ENCODE measurements around the gene PPM1M. TPM values are rescaled to one million over a fixed set of nuclear protein-coding genes. Genes with fewer than 3 reads are reported as not detected.

PPM1M gene
- total RNA-seq, 2 experiments from 2014 or later: 94.3 to 100 TPM

- Mint-ChIP-seq H3K9me3 (no peaks in the 10 kb centered on the region), H3K4me1 (ENCODE audit: low read depth) (peaks cover 51% of the 10 kb centered on the region), H3K27me3 (no peaks in the 10 kb centered on the region), H3K4me3 (no peak overlapping the region), H3K36me3 (ENCODE audit: low read depth) (peaks cover 73% of the 10 kb centered on the region), H3K27ac (no peak overlapping the region)
- ATAC-seq: no peak
- CTCF ChIA-PET: interaction anchor here (1.2 to 6.6 kb wide), 2 partner anchors 15 to 135 kb away, joined by 3 to 71 read pairs; no protein-coding TSS in a partner anchor
- TF ChIP-seq CTCF (IDR thresholded peaks at IDR 0.05): no peak
- intact Hi-C loops (cut with micrococcal nuclease): no loop called here
- DNase-seq: no peak
- POLR2A ChIA-PET: interaction anchor here (2.2 kb wide), 1 partner anchor 13 kb away, joined by 12 read pairs; no protein-coding TSS in a partner anchor
These were observed 41.9 kb upstream of the PPM1M start for GRCh38 chr3:52203701-52204100.

GRCh38 chr3:52204337-52205073, 41.1 kb upstream of the PPM1M start:
- peak overlapping the region; percentile 30 for H3K27ac Mint-ChIP-seq
- ChIA-PET CTCF (interaction anchor here (0.9 to 6.6 kb wide), 5 partner anchors 15 to 135 kb away, joined by 3 to 71 read pairs (median 5); no protein-coding TSS in a partner anchor), POLR2A (interaction anchor here (1.3 to 2.2 kb wide), 3 partner anchors 13 to 18 kb away, joined by 3 to 12 read pairs (median 10); no protein-coding TSS in a partner anchor)
- H3K36me3 Mint-ChIP-seq (ENCODE audit: low read depth): peaks cover 70% of the 10 kb centered on the region
- no peak overlapping the region for H3K4me3 Mint-ChIP-seq
- no peak for TF ChIP-seq CTCF (IDR thresholded peaks at IDR 0.05)
- peak; percentile 69 for DNase-seq
- intact Hi-C loops (cut with micrococcal nuclease): no loop called here
- peak; percentile 75 for ATAC-seq
- H3K9me3 Mint-ChIP-seq: no peaks in the 10 kb centered on the region
- no peaks in the 10 kb centered on the region for H3K27me3 Mint-ChIP-seq
- H3K4me1 Mint-ChIP-seq (ENCODE audit: low read depth): peaks cover 43% of the 10 kb centered on the region

DNA sequence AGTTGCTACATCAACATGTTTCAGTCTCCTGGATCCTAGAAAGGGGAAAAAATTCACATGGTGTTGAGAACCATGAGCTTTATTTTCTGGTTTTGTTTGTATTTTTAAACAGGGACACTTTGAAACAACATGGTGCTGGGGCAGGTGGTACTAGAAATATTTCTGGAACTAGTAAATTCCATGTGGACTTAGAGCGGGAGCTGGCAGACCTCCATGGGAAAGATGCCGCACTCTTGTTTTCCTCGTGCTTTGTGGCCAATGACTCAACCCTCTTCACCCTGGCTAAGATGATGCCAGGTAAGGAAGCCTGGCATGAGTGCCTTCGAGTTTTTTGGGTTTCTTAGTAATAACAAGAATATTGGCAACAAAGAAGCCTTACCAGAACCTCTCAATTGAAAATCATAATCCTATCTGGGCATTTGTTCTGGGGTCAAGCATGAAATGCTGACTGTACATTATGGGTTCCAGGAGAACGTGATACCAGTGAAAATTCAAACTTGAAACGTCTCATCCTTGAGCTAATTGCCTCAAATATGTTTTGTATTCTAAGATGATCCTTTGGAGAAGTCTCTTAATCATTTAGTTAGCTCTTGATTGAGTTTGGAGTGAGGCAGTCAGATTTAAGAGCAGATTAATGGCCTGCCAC, 39.7 kb upstream of the PPM1M start:
- Mint-ChIP-seq H3K27me3 (no peaks in the 10 kb centered on the region), H3K4me3 (no peak overlapping the region), H3K4me1 (ENCODE audit: low read depth) (peaks cover 37% of the 10 kb centered on the region), H3K36me3 (ENCODE audit: low read depth) (peaks cover 70% of the 10 kb centered on the region), H3K9me3 (no peaks in the 10 kb centered on the region), H3K27ac (peak overlapping the region; percentile 26)
- no peak for TF ChIP-seq CTCF (IDR thresholded peaks at IDR 0.05)
- CTCF ChIA-PET: interaction anchor here (1.0 to 6.6 kb wide), 7 partner anchors 9 to 206 kb away, joined by 3 to 71 read pairs (median 5); no protein-coding TSS in a partner anchor
- DNase-seq (no peak), ATAC-seq (no peak)
- POLR2A ChIA-PET: interaction anchor here (0.9 to 2.2 kb wide), 4 partner anchors 11 to 17 kb away, joined by 3 to 12 read pairs (median 7); no protein-coding TSS in a partner anchor
- intact Hi-C loops (cut with micrococcal nuclease): no loop called here

GRCh38 chr3:52208556-52208955, 37.0 kb upstream of the PPM1M start:
- intact Hi-C loops (cut with micrococcal nuclease): no loop called here
- Mint-ChIP-seq H3K4me1 (ENCODE audit: low read depth) (peaks cover 18% of the 10 kb centered on the region), H3K4me3 (no peak overlapping the region), H3K27me3 (no peaks in the 10 kb centered on the region), H3K27ac (no peak overlapping the region), H3K9me3 (no peaks in the 10 kb centered on the region), H3K36me3 (ENCODE audit: low read depth) (peaks cover 61% of the 10 kb centered on the region)
- no peak for DNase-seq
- no peak for ATAC-seq
- ChIA-PET POLR2A (interaction anchor here (1.1 kb wide), 1 partner anchor 80 kb away, joined by 3 read pairs; no protein-coding TSS in a partner anchor), CTCF (interaction anchor here (0.9 to 6.7 kb wide), 6 partner anchors 12 to 208 kb away, joined by 3 to 39 read pairs (median 4); no protein-coding TSS in a partner anchor)
- TF ChIP-seq CTCF (IDR thresholded peaks at IDR 0.05): no peak

Data from activated CD8-positive, alpha-beta T cell treated with anti-CD3 and anti-CD28 coated beads for 36 hours (primary cell).